Activated T-cell treated with anti-CD3 and anti-CD28 coated beads for 1 hour (primary cell): Measurements from ENCODE around the gene GTF2H2C.
A peak's percentile ranks its signal among the peaks of the same experiment; 100 is the strongest.
"Not testable (repeated sequence)": the region's sequence is repeated elsewhere in the genome, so short reads cannot be mapped to it uniquely, and the experiment has no call there.

ENCODE experiments used
- DNase-seq: peaks from one replicate; pipeline ENCODE4 v3.0.0-alpha.2; 2020; ENCODE audit warnings: low read depth

The GTF2H2C gene

GRCh38 chr5:69559908-69560330 lies at the start of gene GTF2H2C:
TSS of gene GTF2H2C (plus strand) at chr5:69560191. CDS start at chr5:69565133, 4,942 bp downstream.
- DNase-seq, result peak; percentile 56

- no peak for DNase-seq
Measured at GRCh38 chr5:69510694-69511093, 49.3 kb upstream of the GTF2H2C start.

GRCh38 chr5:69512740-69513260 lies 47.2 kb upstream of the GTF2H2C start:
- no peak for DNase-seq

- DNase-seq, result not testable (repeated sequence)
Measured at GRCh38 chr5:69515570-69515969, 44.4 kb upstream of the GTF2H2C start.

- no peak for DNase-seq
Measured at GRCh38 chr5:69516769-69517168, 43.2 kb upstream of the GTF2H2C start.

- no peak for DNase-seq
Measured at GRCh38 chr5:69517763-69518212, 42.2 kb upstream of the GTF2H2C start.

- DNase-seq, result no peak
Measured at GRCh38 chr5:69519285-69519684, 40.7 kb upstream of the GTF2H2C start.

- DNase-seq, result no peak
Measured at GRCh38 chr5:69522035-69522434, 38.0 kb upstream of the GTF2H2C start.

GRCh38 chr5:69525490-69525889 lies 34.5 kb upstream of the GTF2H2C start:
- DNase-seq, result no peak

- no peak for DNase-seq
Measured at GRCh38 chr5:69526660-69527059, 33.3 kb upstream of the GTF2H2C start.

GRCh38 chr5:69527128-69527770 lies 32.7 kb upstream of the GTF2H2C start:
- no peak for DNase-seq

- DNase-seq, result no peak
Measured at GRCh38 chr5:69528035-69528434, 32.0 kb upstream of the GTF2H2C start.

- DNase-seq, result no peak
Measured at GRCh38 chr5:69528609-69529008, 31.4 kb upstream of the GTF2H2C start.

- no peak for DNase-seq
Measured at GRCh38 chr5:69530561-69531405, 29.2 kb upstream of the GTF2H2C start.

GRCh38 chr5:69531406-69531801 lies 28.6 kb upstream of the GTF2H2C start:
- DNase-seq, result no peak

- not testable (repeated sequence) for DNase-seq
Measured at GRCh38 chr5:69537911-69538310, 22.1 kb upstream of the GTF2H2C start.

- not testable (repeated sequence) for DNase-seq
Measured at GRCh38 chr5:69538735-69539134, 21.3 kb upstream of the GTF2H2C start.

- not testable (repeated sequence) for DNase-seq
Measured at GRCh38 chr5:69541347-69541746, 18.6 kb upstream of the GTF2H2C start.

GRCh38 chr5:69542838-69543618 lies 17.0 kb upstream of the GTF2H2C start:
- DNase-seq, result not testable (repeated sequence)

GRCh38 chr5:69544602-69545001 lies 15.4 kb upstream of the GTF2H2C start:
- not testable (repeated sequence) for DNase-seq

- not testable (repeated sequence) for DNase-seq
Measured at GRCh38 chr5:69560587-69561431, 818 bp downstream of the GTF2H2C start.
